ENCODE measurements around the gene IGFBP6.
"Not testable (repeated sequence)": the region's sequence is repeated elsewhere in the genome, so short reads cannot be mapped to it uniquely, and the experiment has no call there.

IGFBP6 gene

GRCh38 chr12:53095596-53095895, 1.9 kb upstream of the IGFBP6 start:
- not testable (repeated sequence) for H3K9me3 ChIP-seq (ENCODE audit: control insufficient read depth, low read depth, low read length); H3K9ac ChIP-seq (ENCODE audit: low read length); H3K4me3 ChIP-seq (ENCODE audit: low read length); H3K27ac ChIP-seq (ENCODE audit: low read length); H3K36me3 ChIP-seq (ENCODE audit: control insufficient read depth, low read depth, low read length)
- H3K4me1 ChIP-seq (ENCODE audit: control insufficient read depth, low read depth, low read length) = peaks cover 22% of the 10 kb centered on the region
- peaks cover 36% of the 10 kb centered on the region for H3K27me3 ChIP-seq (ENCODE audit: control insufficient read depth, insufficient read depth, low read length)

- H3K36me3 ChIP-seq (ENCODE audit: control insufficient read depth, low read depth, low read length) = no peaks in the 10 kb centered on the region
- H3K4me3 ChIP-seq (ENCODE audit: low read length) = peak overlapping the region; percentile 85
- peaks cover 36% of the 10 kb centered on the region for H3K27me3 ChIP-seq (ENCODE audit: control insufficient read depth, insufficient read depth, low read length)
- H3K9me3 ChIP-seq (ENCODE audit: control insufficient read depth, low read depth, low read length) = no peaks in the 10 kb centered on the region
- H3K4me1 ChIP-seq (ENCODE audit: control insufficient read depth, low read depth, low read length) = peaks cover 22% of the 10 kb centered on the region
- H3K27ac ChIP-seq (ENCODE audit: low read length) = no peak overlapping the region
- no peak overlapping the region for H3K9ac ChIP-seq (ENCODE audit: low read length)
These were observed 1.3 kb upstream of the IGFBP6 start for GRCh38 chr12:53096089-53096741.

- peak overlapping the region; percentile 85 for H3K4me3 ChIP-seq (ENCODE audit: low read length)
- peak overlapping the region; percentile 20 for H3K9ac ChIP-seq (ENCODE audit: low read length)
- peaks cover 36% of the 10 kb centered on the region for H3K27me3 ChIP-seq (ENCODE audit: control insufficient read depth, insufficient read depth, low read length)
- H3K36me3 ChIP-seq (ENCODE audit: control insufficient read depth, low read depth, low read length) = no peaks in the 10 kb centered on the region
- H3K4me1 ChIP-seq (ENCODE audit: control insufficient read depth, low read depth, low read length) = peaks cover 22% of the 10 kb centered on the region
- H3K27ac ChIP-seq (ENCODE audit: low read length) = no peak overlapping the region
- H3K9me3 ChIP-seq (ENCODE audit: control insufficient read depth, low read depth, low read length) = no peaks in the 10 kb centered on the region
These were observed 708 bp upstream of the IGFBP6 start for GRCh38 chr12:53096759-53097158.

GRCh38 chr12:53097207-53097563, 282 bp upstream of the IGFBP6 start:
- Histone ChIP-seq H3K4me3 (ENCODE audit: low read length) (peak overlapping the region; percentile 85), H3K27me3 (ENCODE audit: control insufficient read depth, insufficient read depth, low read length) (peaks cover 36% of the 10 kb centered on the region)

GRCh38 chr12:53098354-53098981, 1.0 kb downstream of the IGFBP6 start:
- Histone ChIP-seq H3K9ac (ENCODE audit: low read length) (no peak overlapping the region), H3K27ac (ENCODE audit: low read length) (no peak overlapping the region), H3K4me1 (ENCODE audit: control insufficient read depth, low read depth, low read length) (peaks cover 22% of the 10 kb centered on the region)

More at GRCh38 chr12:53097207-53097563, 282 bp upstream of the IGFBP6 start:
- no peaks in the 10 kb centered on the region for H3K36me3 ChIP-seq (ENCODE audit: control insufficient read depth, low read depth, low read length)
- no peak overlapping the region for H3K27ac ChIP-seq (ENCODE audit: low read length)
- peaks cover 22% of the 10 kb centered on the region for H3K4me1 ChIP-seq (ENCODE audit: control insufficient read depth, low read depth, low read length)
- H3K9ac ChIP-seq (ENCODE audit: low read length) = peak overlapping the region; percentile 20
- no peaks in the 10 kb centered on the region for H3K9me3 ChIP-seq (ENCODE audit: control insufficient read depth, low read depth, low read length)

GRCh38 chr12:53099071-53099882, 1.8 kb downstream of the IGFBP6 start:
- H3K4me1 ChIP-seq (ENCODE audit: control insufficient read depth, low read depth, low read length) = peaks cover 22% of the 10 kb centered on the region
- peaks cover 36% of the 10 kb centered on the region for H3K27me3 ChIP-seq (ENCODE audit: control insufficient read depth, insufficient read depth, low read length)
- no peak overlapping the region for H3K27ac ChIP-seq (ENCODE audit: low read length)
- H3K9me3 ChIP-seq (ENCODE audit: control insufficient read depth, low read depth, low read length) = no peaks in the 10 kb centered on the region
- H3K4me3 ChIP-seq (ENCODE audit: low read length) = peak overlapping the region; percentile 85
- no peak overlapping the region for H3K9ac ChIP-seq (ENCODE audit: low read length)
- H3K36me3 ChIP-seq (ENCODE audit: control insufficient read depth, low read depth, low read length) = no peaks in the 10 kb centered on the region

More at GRCh38 chr12:53098354-53098981, 1.0 kb downstream of the IGFBP6 start:
- H3K36me3 ChIP-seq (ENCODE audit: control insufficient read depth, low read depth, low read length) = no peaks in the 10 kb centered on the region
- H3K4me3 ChIP-seq (ENCODE audit: low read length) = peak overlapping the region; percentile 85
- H3K9me3 ChIP-seq (ENCODE audit: control insufficient read depth, low read depth, low read length) = no peaks in the 10 kb centered on the region
- H3K27me3 ChIP-seq (ENCODE audit: control insufficient read depth, insufficient read depth, low read length) = peaks cover 36% of the 10 kb centered on the region

- H3K36me3 ChIP-seq (ENCODE audit: control insufficient read depth, low read depth, low read length) = no peaks in the 10 kb centered on the region
- peaks cover 36% of the 10 kb centered on the region for H3K27me3 ChIP-seq (ENCODE audit: control insufficient read depth, insufficient read depth, low read length)
- H3K9ac ChIP-seq (ENCODE audit: low read length) = no peak overlapping the region
- H3K27ac ChIP-seq (ENCODE audit: low read length) = no peak overlapping the region
- H3K4me3 ChIP-seq (ENCODE audit: low read length) = no peak overlapping the region
- H3K9me3 ChIP-seq (ENCODE audit: control insufficient read depth, low read depth, low read length) = no peaks in the 10 kb centered on the region
- H3K4me1 ChIP-seq (ENCODE audit: control insufficient read depth, low read depth, low read length) = peaks cover 22% of the 10 kb centered on the region
These were observed 3.1 kb downstream of the IGFBP6 start for GRCh38 chr12:53100466-53101151.

GRCh38 chr12:53101266-53101665, 3.8 kb downstream of the IGFBP6 start:
- Histone ChIP-seq H3K36me3 (ENCODE audit: control insufficient read depth, low read depth, low read length) (no peaks in the 10 kb centered on the region), H3K27me3 (ENCODE audit: control insufficient read depth, insufficient read depth, low read length) (peaks cover 30% of the 10 kb centered on the region), H3K9me3 (ENCODE audit: control insufficient read depth, low read depth, low read length) (no peaks in the 10 kb centered on the region), H3K9ac (ENCODE audit: low read length) (no peak overlapping the region), H3K4me3 (ENCODE audit: low read length) (no peak overlapping the region), H3K27ac (ENCODE audit: low read length) (no peak overlapping the region), H3K4me1 (ENCODE audit: control insufficient read depth, low read depth, low read length) (peaks cover 18% of the 10 kb centered on the region)

GRCh38 chr12:53101931-53102781, 4.7 kb downstream of the IGFBP6 start:
- no peaks in the 10 kb centered on the region for H3K9me3 ChIP-seq (ENCODE audit: control insufficient read depth, low read depth, low read length)
- H3K27me3 ChIP-seq (ENCODE audit: control insufficient read depth, insufficient read depth, low read length) = peaks cover 21% of the 10 kb centered on the region
- H3K27ac ChIP-seq (ENCODE audit: low read length) = no peak overlapping the region
- H3K36me3 ChIP-seq (ENCODE audit: control insufficient read depth, low read depth, low read length) = no peaks in the 10 kb centered on the region
- H3K4me3 ChIP-seq (ENCODE audit: low read length) = no peak overlapping the region
- H3K9ac ChIP-seq (ENCODE audit: low read length) = no peak overlapping the region
- H3K4me1 ChIP-seq (ENCODE audit: control insufficient read depth, low read depth, low read length) = peaks cover 9% of the 10 kb centered on the region

- Histone ChIP-seq H3K9ac (ENCODE audit: low read length) (no peak within 1 kb of the TSS), H3K27ac (ENCODE audit: low read length) (no peak within 1 kb of the TSS), H3K27me3 (ENCODE audit: control insufficient read depth, insufficient read depth, low read length) (peaks cover 12% of the 10 kb centered on the region), H3K4me3 (ENCODE audit: low read length) (no peak within 1 kb of the TSS), H3K36me3 (ENCODE audit: control insufficient read depth, low read depth, low read length) (no peaks in the 10 kb centered on the region), H3K4me1 (ENCODE audit: control insufficient read depth, low read depth, low read length) (peaks cover 9% of the 10 kb centered on the region), H3K9me3 (ENCODE audit: control insufficient read depth, low read depth, low read length) (no peaks in the 10 kb centered on the region)
These were observed 5.7 kb downstream of the IGFBP6 start, which contains the start of gene SOAT2 for GRCh38 chr12:53102883-53103807. TSS of gene SOAT2 (plus strand) at chr12:53103486. CDS start at chr12:53103578, 92 bp downstream.
